Body of pancreas (tissue), 4 donors: ENCODE measurements around the gene TOMM6. TPM values are rescaled to one million over a fixed set of nuclear protein-coding genes. Genes with fewer than 3 reads are reported as not detected.

Experiments used
- ATAC-seq: fragments of 150-250 bp; one replicate; pipeline ENCODE4 v1.9.1; 2016
- DNase-seq, 4 donors: peaks; one replicate each; pipeline ENCODE4 v3.0.0-alpha.2; 2019
- H3K27ac ChIP-seq, 4 donors: fragments of 200-600 bp; sonication (generic); 1 replicate in 3 of 4; 2 replicates in 1 of 4; pipeline versions ENCODE4 v1.5.1 to v1.6.1; 2016 to 2019; ENCODE audit warnings: mild to moderate bottlenecking in 1 of 4, mixed read lengths in 1 of 4, moderate library complexity in 1 of 4
- H3K27me3 ChIP-seq, 2 donors: fragments of 200-600 bp; sonication (generic); one replicate each; pipeline ENCODE4 v1.6.0; 2016; ENCODE audit warnings: mild to moderate bottlenecking in 1 of 2
- H3K36me3 ChIP-seq, 2 donors: fragments of 200-600 bp; sonication (generic); replicated peaks in 1 of 2; 2 replicates each; pipeline ENCODE4 v1.5.1; 2016; ENCODE audit warnings: low read depth in 2 of 2; ENCODE audit not compliant: insufficient read depth in 1 of 2
- H3K4me1 ChIP-seq: fragments of 200-600 bp; sonication (generic); one replicate; pipeline ENCODE4 v1.6.0; 2016
- H3K4me3 ChIP-seq, 2 donors: fragments of 200-600 bp; sonication (generic); 1 replicate in 1 of 2; 2 replicates in 1 of 2; pipeline ENCODE4 v1.5.1; 2016 to 2019
- H3K9me3 ChIP-seq, 3 donors: fragments of 200-600 bp; sonication (generic); 1 replicate in 2 of 3; 2 replicates in 1 of 3; pipeline ENCODE4 v1.5.1; 2016
- CTCF ChIP-seq, 7 experiments: fragments of 450-650 bp in 4 of 7; fragments of 200-600 bp in 3 of 7; sonication (generic) in 3 of 7; IDR thresholded peaks; one replicate each; pipeline ENCODE4 v1.5.1; 2016 to 2019; ENCODE audit warnings: antibody characterized with exemption in 7 of 7
- POLR2A ChIP-seq, 3 donors: fragments of 450-650 bp; IDR thresholded peaks; one replicate each; pipeline ENCODE4 v1.6.1; 2016; ENCODE audit warnings: antibody characterized with exemption in 3 of 3, mild to moderate bottlenecking in 2 of 3
- WGBS, 2 donors: methylation state at CpG; one replicate each; pipeline ENCODE4 v1.1.5; 2017; 5-methylcytosine and 5-hydroxymethylcytosine counted together
- intact Hi-C: fragments of 100-400 bp; cut with DNase I; formaldehyde crosslinking; loops from one replicate; pipeline ENCODE4 v1.15.1; 2023
- total RNA-seq, 2 donors: library from RNA; depleted of rRNA; stranded (reverse); fragments of >200 nt; gene quantifications; one replicate each; pipeline ENCODE4 v1.1.0, GENCODE V29; 2016

TOMM6 gene
- total RNA-seq, 2 donors from 2014 or later, result 83.5 to 127 TPM

- ATAC-seq (no peak), DNase-seq (no peak)
- H3K27me3 ChIP-seq, result no peaks in the 10 kb centered on the region
- H3K27ac ChIP-seq, result no peak overlapping the region
- H3K4me3 ChIP-seq, result no peak overlapping the region
- no peak for TF ChIP-seq CTCF (IDR thresholded peaks at IDR 0.05)
- no peak for TF ChIP-seq POLR2A (IDR thresholded peaks at IDR 0.05)
- no peaks in the 10 kb centered on the region for H3K36me3 ChIP-seq
- 77 to 86% methylated on average over 6 of the region's 6 CpGs for WGBS, 2 donors
- H3K4me1 ChIP-seq, result peaks cover 11% of the 10 kb centered on the region
- intact Hi-C loops, result no loop called here
- no peaks in the 10 kb centered on the region for H3K9me3 ChIP-seq
These were observed 39.4 kb upstream of the TOMM6 start for GRCh38 chr6:41748102-41748477.

GRCh38 chr6:41748542-41748941, 39.0 kb upstream of the TOMM6 start:
- no peaks in the 10 kb centered on the region for H3K9me3 ChIP-seq
- H3K27me3 ChIP-seq, result no peaks in the 10 kb centered on the region
- intact Hi-C loops, result no loop called here
- TF ChIP-seq CTCF (IDR thresholded peaks at IDR 0.05) (no peak), POLR2A (IDR thresholded peaks at IDR 0.05) (no peak)
- DNase-seq (peak in 1 of 4 donors; percentile 46), ATAC-seq (peak; percentile 47)
- H3K4me3 ChIP-seq, result no peak overlapping the region
- no peaks in the 10 kb centered on the region for H3K36me3 ChIP-seq
- WGBS, 2 donors, result 18 to 20% methylated on average over 3 of the region's 3 CpGs
- peaks cover 11% of the 10 kb centered on the region for H3K4me1 ChIP-seq
- no peak overlapping the region for H3K27ac ChIP-seq

- Histone ChIP-seq H3K9me3 (no peaks in the 10 kb centered on the region), H3K27me3 (no peaks in the 10 kb centered on the region), H3K4me1 (peaks cover 11% of the 10 kb centered on the region), H3K4me3 (no peak overlapping the region), H3K27ac (no peak overlapping the region), H3K36me3 (no peaks in the 10 kb centered on the region)
- DNase-seq, result no peak
- no peak for ATAC-seq
- TF ChIP-seq POLR2A (IDR thresholded peaks at IDR 0.05), result no peak
- no peak for TF ChIP-seq CTCF (IDR thresholded peaks at IDR 0.05)
- 92 to 99% methylated on average over 3 of the region's 3 CpGs for WGBS, 2 donors
- intact Hi-C loops, result no loop called here
These were observed 37.1 kb upstream of the TOMM6 start for GRCh38 chr6:41750374-41750773.

GRCh38 chr6:41755895-41756294, 31.6 kb upstream of the TOMM6 start:
- DNase-seq, result no peak
- ATAC-seq, result no peak
- no peak overlapping the region for H3K4me3 ChIP-seq
- H3K9me3 ChIP-seq, result no peaks in the 10 kb centered on the region
- WGBS, 2 donors, result 41 to 46% methylated on average over 3 to 4 of the region's 4 CpGs
- no peak for TF ChIP-seq CTCF (IDR thresholded peaks at IDR 0.05)
- TF ChIP-seq POLR2A (IDR thresholded peaks at IDR 0.05), result no peak
- intact Hi-C loops, result no loop called here
- H3K36me3 ChIP-seq, result no peaks in the 10 kb centered on the region
- no peaks in the 10 kb centered on the region for H3K27me3 ChIP-seq
- H3K4me1 ChIP-seq, result no peaks in the 10 kb centered on the region
- no peak overlapping the region for H3K27ac ChIP-seq

GRCh38 chr6:41756354-41756753, 31.1 kb upstream of the TOMM6 start:
- Histone ChIP-seq H3K27ac (no peak overlapping the region), H3K4me3 (no peak overlapping the region), H3K27me3 (no peaks in the 10 kb centered on the region), H3K36me3 (no peaks in the 10 kb centered on the region), H3K4me1 (no peaks in the 10 kb centered on the region), H3K9me3 (no peaks in the 10 kb centered on the region)
- TF ChIP-seq POLR2A (IDR thresholded peaks at IDR 0.05) (no peak), CTCF (IDR thresholded peaks at IDR 0.05) (no peak)
- 66 to 82% methylated on average over 13 of the region's 13 CpGs for WGBS, 2 donors
- no peak for DNase-seq
- intact Hi-C loops, result no loop called here
- ATAC-seq, result no peak
